GM23248 (cell line): Measurements from ENCODE around the gene PACSIN3. TPM values are rescaled to one million over a fixed set of nuclear protein-coding genes. Genes with fewer than 3 reads are reported as not detected.

Experiments used
- DNase-seq: peaks from one replicate; pipeline ENCODE4 v3.0.0-alpha.2; 2015
- H2AFZ ChIP-seq: fragments of 200-600 bp; sonication (generic); 2 replicates; pipeline ENCODE4 v1.6.1; 2016; ENCODE audit warnings: antibody characterized with exemption
- H3F3A ChIP-seq: fragments of 200-600 bp; sonication (generic); 2 replicates; pipeline ENCODE4 v1.6.1; 2016; ENCODE audit warnings: mild to moderate bottlenecking, antibody characterized with exemption, mixed run types; ENCODE audit not compliant: insufficient read depth
- H3K27ac ChIP-seq: fragments of 200-600 bp; sonication (generic); 2 replicates; pipeline ENCODE4 v1.5.1; 2016; ENCODE audit warnings: mild to moderate bottlenecking
- H3K27me3 ChIP-seq: fragments of 200-600 bp; sonication (generic); replicated peaks from 2 replicates; pipeline ENCODE4 v1.6.1; 2016; ENCODE audit warnings: mild to moderate bottlenecking; ENCODE audit not compliant: insufficient read depth
- H3K36me3 ChIP-seq: fragments of 200-600 bp; sonication (generic); 2 replicates; pipeline ENCODE4 v1.6.1; 2016; ENCODE audit warnings: low read depth, mild to moderate bottlenecking
- H3K4me1 ChIP-seq: fragments of 200-600 bp; sonication (generic); 2 replicates; pipeline ENCODE4 v1.6.1; 2016; ENCODE audit warnings: mild to moderate bottlenecking; ENCODE audit not compliant: insufficient read depth
- H3K4me2 ChIP-seq: fragments of 200-600 bp; sonication (generic); one replicate; pipeline ENCODE4 v1.6.1; 2016; ENCODE audit warnings: mild to moderate bottlenecking; ENCODE audit not compliant: unreplicated experiment
- H3K4me3 ChIP-seq: fragments of 200-600 bp; sonication (generic); 2 replicates; pipeline ENCODE4 v1.5.1; 2016; ENCODE audit warnings: mild to moderate bottlenecking
- H3K79me2 ChIP-seq: fragments of 200-600 bp; sonication (generic); 2 replicates; pipeline ENCODE4 v1.6.1; 2016; ENCODE audit warnings: mild to moderate bottlenecking; ENCODE audit not compliant: insufficient read depth
- H3K9ac ChIP-seq: fragments of 200-600 bp; sonication (generic); 2 replicates; pipeline ENCODE4 v1.6.1; 2016; ENCODE audit warnings: mild to moderate bottlenecking
- H3K9me2 ChIP-seq: fragments of 200-600 bp; sonication (generic); 2 replicates; pipeline ENCODE4 v1.6.1; 2016; ENCODE audit warnings: mixed run types, mild to moderate bottlenecking, moderate library complexity; ENCODE audit not compliant: insufficient read depth
- H3K9me3 ChIP-seq: fragments of 200-600 bp; sonication (generic); one replicate; pipeline ENCODE4 v1.6.1; 2017; ENCODE audit warnings: low read depth
- H4K20me1 ChIP-seq: fragments of 200-600 bp; sonication (generic); 2 replicates; pipeline ENCODE4 v1.6.0; 2016; ENCODE audit not compliant: insufficient read depth
- EZH2 ChIP-seq: fragments of 200-600 bp; sonication (generic); IDR thresholded peaks from 2 replicates; pipeline ENCODE4 v1.6.1; 2018; ENCODE audit warnings: antibody characterized with exemption, mild to moderate bottlenecking; ENCODE audit not compliant: insufficient read depth, poor library complexity, severe bottlenecking
- EZH2phosphoT487 ChIP-seq: fragments of 200-600 bp; sonication (generic); IDR thresholded peaks from 2 replicates; pipeline ENCODE4 v1.6.1; 2018; ENCODE audit warnings: antibody characterized with exemption, moderate library complexity, mild to moderate bottlenecking, low read depth; ENCODE audit not compliant: insufficient read depth
- WGBS, 2 experiments: methylation state at CpG; one replicate each; pipeline ENCODE4 v1.1.6; 2015 to 2017; ENCODE audit warnings: low lambda C conversion rate in 2 of 2, low coverage in 1 of 2; ENCODE audit errors: missing lambda C conversion rate in 2 of 2; 5-methylcytosine and 5-hydroxymethylcytosine counted together
- in situ Hi-C: fragments of 300-500 bp; cut with MboI; formaldehyde crosslinking; loops from 2 replicates; pipeline ENCODE4 v1.15.0; 2020
- polyA plus RNA-seq: library from polyadenylated mRNA; unstranded; fragments of >200 nt; fragmentation: Nextera tagmentation; extraction: Ambion mirVana; gene quantifications from 2 replicates; pipeline ENCODE4 v1.2.1, GENCODE V29; 2016
- total RNA-seq: library from RNA; depleted of rRNA; stranded (reverse); fragments of >200 nt; shearing (Covaris generic); gene quantifications from 2 replicates; pipeline ENCODE4 v1.2.3, GENCODE V29; 2014

PACSIN3 gene
- total and polyA plus RNA-seq, 2 experiments from 2014 or later: 9.7 to 13.6 TPM

DNA sequence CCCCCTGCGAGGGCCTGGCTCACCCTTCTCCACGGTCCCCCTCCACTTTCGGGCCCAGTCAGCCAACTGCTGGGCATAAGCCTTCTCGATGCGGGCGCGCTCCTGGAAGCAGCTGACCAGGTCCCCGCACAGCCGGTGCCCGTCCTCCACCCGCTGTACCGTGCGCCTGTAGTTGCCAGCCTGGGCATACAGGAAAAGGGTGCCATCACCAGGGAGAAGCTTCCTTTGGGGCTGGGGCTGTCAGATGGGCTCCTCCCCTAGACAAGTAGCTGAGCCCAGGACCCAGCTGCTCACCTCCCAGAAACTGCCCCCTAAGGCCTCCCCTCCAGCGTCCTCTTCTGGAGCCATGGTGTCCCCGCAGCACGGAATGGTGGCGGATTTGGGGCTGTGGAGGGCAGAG lies 3.9 kb downstream of the PACSIN3 start:
- no peaks in the 10 kb centered on the region for H3K9me3 ChIP-seq
- H3K9me2 ChIP-seq: no peaks in the 10 kb centered on the region
- H3K4me2 ChIP-seq: no peak overlapping the region
- no peak overlapping the region for H3K27ac ChIP-seq
- no peak for DNase-seq
- no peak overlapping the region for H3K9ac ChIP-seq
- H3F3A ChIP-seq: no peaks in the 10 kb centered on the region
- H3K4me1 ChIP-seq: peaks cover 6% of the 10 kb centered on the region
- no peaks in the 10 kb centered on the region for H3K36me3 ChIP-seq
- no peaks in the 10 kb centered on the region for H4K20me1 ChIP-seq
- H3K79me2 ChIP-seq: no peaks in the 10 kb centered on the region
- H3K27me3 ChIP-seq: no peaks in the 10 kb centered on the region
- TF ChIP-seq EZH2 (no peak), EZH2phosphoT487 (no peak)
- in situ Hi-C loops: no loop called here
- WGBS, 2 experiments: 96 to 97% methylated on average over 17 of the region's 17 CpGs
- no peak overlapping the region for H2AFZ ChIP-seq
- no peak overlapping the region for H3K4me3 ChIP-seq

GRCh38 chr11:47181271-47181670 lies 5.0 kb downstream of the PACSIN3 start:
- no peaks in the 10 kb centered on the region for H4K20me1 ChIP-seq
- no peak overlapping the region for H3K9ac ChIP-seq
- no peaks in the 10 kb centered on the region for H3K9me2 ChIP-seq
- no peak overlapping the region for H3K27ac ChIP-seq
- in situ Hi-C loops: no loop called here
- no peak for DNase-seq
- H3K4me3 ChIP-seq: no peak overlapping the region
- H3K79me2 ChIP-seq: peaks cover 4% of the 10 kb centered on the region
- no peak overlapping the region for H2AFZ ChIP-seq
- no peaks in the 10 kb centered on the region for H3K27me3 ChIP-seq
- no peaks in the 10 kb centered on the region for H3K36me3 ChIP-seq
- no peaks in the 10 kb centered on the region for H3F3A ChIP-seq
- H3K9me3 ChIP-seq: no peaks in the 10 kb centered on the region
- TF ChIP-seq EZH2 (no peak), EZH2phosphoT487 (no peak)
- H3K4me1 ChIP-seq: peaks cover 6% of the 10 kb centered on the region
- WGBS, 2 experiments: 96 to 97% methylated on average over 6 of the region's 6 CpGs
- no peak overlapping the region for H3K4me2 ChIP-seq

DNA sequence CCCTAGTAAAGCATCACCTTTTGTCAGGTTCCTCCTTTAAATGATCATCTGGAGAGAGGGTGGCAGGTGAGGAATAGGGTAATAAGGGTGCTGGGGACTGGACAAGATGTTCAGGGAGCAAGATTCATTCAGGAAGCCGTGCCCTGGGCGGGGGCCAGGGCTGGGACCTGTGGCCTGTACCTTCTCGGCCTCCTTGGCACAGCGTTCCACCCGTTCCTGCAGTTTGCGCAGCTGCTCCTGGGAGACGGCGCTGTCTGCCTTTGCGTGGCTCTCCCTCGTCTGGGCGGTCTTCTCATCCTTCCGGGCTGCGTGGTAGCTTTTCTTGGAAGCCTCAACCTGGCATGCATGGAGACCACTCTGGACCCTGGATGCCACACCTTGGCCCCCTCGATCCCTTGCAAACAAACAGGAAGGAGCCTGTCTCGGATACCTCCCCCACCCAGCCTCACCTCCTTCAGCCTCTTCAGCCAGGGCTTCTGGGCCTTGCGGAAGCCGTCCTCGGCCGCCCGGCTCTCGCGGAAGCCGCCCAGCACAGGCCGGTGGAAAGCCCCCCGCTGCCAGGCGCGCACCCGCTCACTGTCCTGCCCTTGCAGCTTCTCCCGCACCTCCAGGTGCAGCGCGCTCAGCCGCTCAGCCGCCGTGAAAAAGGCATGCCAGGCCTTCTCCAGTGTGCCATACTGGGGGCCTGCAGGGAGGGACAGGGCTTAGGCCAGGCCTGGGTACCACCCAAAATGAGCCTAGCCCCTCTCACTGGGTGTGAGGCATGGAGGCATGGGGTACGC lies 6.0 kb downstream of the PACSIN3 start:
- TF ChIP-seq EZH2: no peak
- TF ChIP-seq EZH2phosphoT487: no peak
- in situ Hi-C loops: no loop called here
- Histone ChIP-seq H2AFZ (no peak overlapping the region), H3K9ac (no peak overlapping the region), H3F3A (no peaks in the 10 kb centered on the region), H3K4me2 (no peak overlapping the region), H3K36me3 (no peaks in the 10 kb centered on the region), H4K20me1 (no peaks in the 10 kb centered on the region), H3K27me3 (no peaks in the 10 kb centered on the region), H3K79me2 (peaks cover 14% of the 10 kb centered on the region), H3K4me1 (peaks cover 11% of the 10 kb centered on the region), H3K9me2 (no peaks in the 10 kb centered on the region), H3K4me3 (no peak overlapping the region), H3K27ac (no peak overlapping the region), H3K9me3 (no peaks in the 10 kb centered on the region)
- DNase-seq: no peak
- 91% methylated on average over 33 to 35 of the region's 35 CpGs for WGBS, 2 experiments

- TF ChIP-seq EZH2 (no peak), EZH2phosphoT487 (no peak)
- peaks cover 20% of the 10 kb centered on the region for H3K79me2 ChIP-seq
- in situ Hi-C loops: no loop called here
These were observed 6.6 kb downstream of the PACSIN3 start for GRCh38 chr11:47179655-47179991.

More at GRCh38 chr11:47179655-47179991, 6.6 kb downstream of the PACSIN3 start:
- H3K9me3 ChIP-seq: no peaks in the 10 kb centered on the region
- H3K4me3 ChIP-seq: no peak overlapping the region
- no peak overlapping the region for H3K9ac ChIP-seq
- H2AFZ ChIP-seq: no peak overlapping the region
- 100% methylated on average over 1 of the region's 1 CpG for WGBS, 2 experiments
- no peak overlapping the region for H3K4me2 ChIP-seq
- no peaks in the 10 kb centered on the region for H3K9me2 ChIP-seq
- no peaks in the 10 kb centered on the region for H4K20me1 ChIP-seq
- H3K27ac ChIP-seq: no peak overlapping the region
- H3K36me3 ChIP-seq: no peaks in the 10 kb centered on the region
- no peaks in the 10 kb centered on the region for H3K27me3 ChIP-seq
- peak; percentile 66 for DNase-seq
- peaks cover 15% of the 10 kb centered on the region for H3K4me1 ChIP-seq
- H3F3A ChIP-seq: no peaks in the 10 kb centered on the region
